DND-41 (cell line): ENCODE measurements around the gene SMARCD3.

Experiments used
- ATAC-seq: fragments of 200-7000 bp; cut with Tn5 transposase; 3 replicates; pipeline ENCODE4 v1.9.1; 2021; ENCODE audit warnings: low read depth; ENCODE audit not compliant: insufficient read depth
- DNase-seq: peaks from one replicate; pipeline ENCODE4 v3.0.0-alpha.2; 2020
- H2AFZ ChIP-seq: 2 replicates; pipeline ENCODE4 v1.6.0; 2012; ENCODE audit warnings: low read depth, low read length
- H3K27ac ChIP-seq: 2 replicates; pipeline ENCODE4 v1.5.1; 2012; ENCODE audit warnings: low read length, inconsistent platforms
- H3K27me3 ChIP-seq: fragments of 200-600 bp; sonication (generic); 2 replicates; pipeline ENCODE4 v1.6.0; 2012; ENCODE audit warnings: low read length, mild to moderate bottlenecking, inconsistent platforms; ENCODE audit not compliant: insufficient read depth, poor library complexity
- H3K36me3 ChIP-seq: 2 replicates; pipeline ENCODE4 v1.5.1; 2012; ENCODE audit warnings: low read length, inconsistent platforms; ENCODE audit not compliant: insufficient read depth
- H3K4me1 ChIP-seq: 2 replicates; pipeline ENCODE4 v1.5.1; 2012; ENCODE audit warnings: mild to moderate bottlenecking, low read length; ENCODE audit not compliant: insufficient read depth
- H3K4me2 ChIP-seq: 2 replicates; pipeline ENCODE4 v1.6.0; 2012; ENCODE audit warnings: mild to moderate bottlenecking, moderate library complexity, low read length, inconsistent platforms; ENCODE audit not compliant: insufficient read depth
- H3K4me3 ChIP-seq, 2 experiments: fragments of 200-600 bp in 1 of 2; shearing (Covaris generic) in 1 of 2; 2 replicates each; pipeline ENCODE4 v1.5.1; 2012 to 2016; ENCODE audit warnings: inconsistent platforms in 2 of 2, low read length in 2 of 2, mild to moderate bottlenecking in 2 of 2, low read depth in 1 of 2, moderate library complexity in 1 of 2
- H3K79me2 ChIP-seq: 2 replicates; pipeline ENCODE4 v1.6.0; 2012; ENCODE audit warnings: low read length, inconsistent platforms; ENCODE audit not compliant: insufficient read depth
- H3K9ac ChIP-seq: 2 replicates; pipeline ENCODE4 v1.6.0; 2012; ENCODE audit warnings: low read depth, mild to moderate bottlenecking, inconsistent platforms, low read length, moderate library complexity
- H3K9me3 ChIP-seq: 2 replicates; pipeline ENCODE4 v1.5.1; 2012; ENCODE audit warnings: low read length, moderate library complexity, mild to moderate bottlenecking, inconsistent platforms; ENCODE audit not compliant: insufficient read depth, severe bottlenecking
- H4K20me1 ChIP-seq: 2 replicates; pipeline ENCODE4 v1.6.0; 2012; ENCODE audit warnings: low read length; ENCODE audit not compliant: insufficient read depth
- CTCF ChIP-seq: IDR thresholded peaks from 2 replicates; pipeline ENCODE4 v1.5.1; 2012; ENCODE audit warnings: borderline replicate concordance, low read length, moderate library complexity, mild to moderate bottlenecking; ENCODE audit not compliant: poor library complexity, severe bottlenecking; ENCODE audit errors: extremely low read depth
- EZH2 ChIP-seq: IDR thresholded peaks from 3 replicates; pipeline ENCODE4 v1.6.1; 2012; ENCODE audit warnings: borderline replicate concordance, low read depth, mild to moderate bottlenecking, moderate library complexity, low read length, inconsistent platforms; ENCODE audit not compliant: severe bottlenecking

The SMARCD3 gene

GRCh38 chr7:151207804-151208203, 40.7 kb downstream of the SMARCD3 start:
- DNase-seq (no peak), ATAC-seq (no peak)
- peaks cover 2% of the 10 kb centered on the region; the same call in 1 of the 2 replicates for H3K36me3 ChIP-seq
- no peaks in the 10 kb centered on the region for H3K9me3 ChIP-seq
- H3K4me2 ChIP-seq: no peak overlapping the region
- no peaks in the 10 kb centered on the region for H3K79me2 ChIP-seq
- H4K20me1 ChIP-seq: peaks cover 9% of the 10 kb centered on the region; the same call in 1 of the 2 replicates
- TF ChIP-seq CTCF (no peak), EZH2 (no peak)
- no peaks in the 10 kb centered on the region for H3K4me1 ChIP-seq
- no peak overlapping the region for H3K4me3 ChIP-seq
- peaks cover 10% of the 10 kb centered on the region for H3K27me3 ChIP-seq
- no peak overlapping the region for H3K27ac ChIP-seq
- no peak overlapping the region for H2AFZ ChIP-seq
- no peak overlapping the region for H3K9ac ChIP-seq

GRCh38 chr7:151207315-151207714, 41.2 kb downstream of the SMARCD3 start:
- DNase-seq: no peak
- H3K36me3 ChIP-seq: no peaks in the 10 kb centered on the region
- no peak overlapping the region for H2AFZ ChIP-seq
- H3K79me2 ChIP-seq: no peaks in the 10 kb centered on the region
- no peaks in the 10 kb centered on the region for H3K4me1 ChIP-seq
- no peak overlapping the region for H3K4me2 ChIP-seq
- TF ChIP-seq CTCF: no peak
- TF ChIP-seq EZH2: no peak
- H3K9me3 ChIP-seq: no peaks in the 10 kb centered on the region
- H4K20me1 ChIP-seq: peaks cover 9% of the 10 kb centered on the region; the same call in 1 of the 2 replicates
- no peak overlapping the region for H3K9ac ChIP-seq
- no peak overlapping the region for H3K27ac ChIP-seq
- no peak for ATAC-seq
- peaks cover 12% of the 10 kb centered on the region for H3K27me3 ChIP-seq
- H3K4me3 ChIP-seq: no peak overlapping the region

GRCh38 chr7:151206914-151207313, 41.6 kb downstream of the SMARCD3 start:
- peaks cover 9% of the 10 kb centered on the region; the same call in 1 of the 2 replicates for H4K20me1 ChIP-seq
- H3K4me1 ChIP-seq: no peaks in the 10 kb centered on the region
- no peaks in the 10 kb centered on the region for H3K9me3 ChIP-seq
- H3K36me3 ChIP-seq: no peaks in the 10 kb centered on the region
- no peak for ATAC-seq
- H3K27ac ChIP-seq: no peak overlapping the region
- TF ChIP-seq CTCF (no peak), EZH2 (no peak)
- no peaks in the 10 kb centered on the region for H3K79me2 ChIP-seq
- no peak overlapping the region for H3K9ac ChIP-seq
- no peak overlapping the region for H2AFZ ChIP-seq
- H3K4me3 ChIP-seq: no peak overlapping the region
- no peak overlapping the region for H3K4me2 ChIP-seq
- no peak for DNase-seq
- H3K27me3 ChIP-seq: peaks cover 12% of the 10 kb centered on the region

GRCh38 chr7:151205730-151206129, 42.8 kb downstream of the SMARCD3 start:
- Histone ChIP-seq H3K4me1 (no peaks in the 10 kb centered on the region), H2AFZ (no peak overlapping the region), H4K20me1 (peaks cover 8% of the 10 kb centered on the region; the same call in 1 of the 2 replicates), H3K36me3 (no peaks in the 10 kb centered on the region), H3K9me3 (no peaks in the 10 kb centered on the region), H3K4me3 (no peak overlapping the region), H3K9ac (no peak overlapping the region), H3K27me3 (peaks cover 19% of the 10 kb centered on the region), H3K27ac (no peak overlapping the region), H3K79me2 (no peaks in the 10 kb centered on the region), H3K4me2 (no peak overlapping the region)
- TF ChIP-seq EZH2 (no peak), CTCF (no peak)
- DNase-seq (no peak), ATAC-seq (no peak)
